Activated CD4-positive, alpha-beta T cell treated with anti-CD3 and anti-CD28 coated beads, Interleukin-2, amount 10 ng/mL, durations not matched to agents 7 days and 5 days (primary cell): ENCODE results near the gene FAM171A2. TPM values are rescaled to one million over a fixed set of nuclear protein-coding genes. Genes with fewer than 3 reads are reported as not detected.
A peak's percentile ranks its signal among the peaks of the same experiment; 100 is the strongest.
"Not testable (repeated sequence)": the region's sequence is repeated elsewhere in the genome, so short reads cannot be mapped to it uniquely, and the experiment has no call there.

Source experiments
- CTCF ChIA-PET: fragments of 350-600 bp; sonication (Branson Sonifier 250); formaldehyde crosslinking; loops from one replicate; lab custom pipeline; 2021; ENCODE audit warnings: antibody characterized with exemption; lab: Charles Lee
- POLR2A ChIA-PET: fragments of 350-600 bp; sonication (Branson Sonifier 250); formaldehyde crosslinking; loops from one replicate; lab custom pipeline; 2021; ENCODE audit warnings: antibody characterized with exemption; lab: Charles Lee
- DNase-seq: peaks from one replicate; pipeline ENCODE4 v3.0.0-alpha.2; 2020
- H3K27ac Mint-ChIP-seq: one replicate; pipeline ENCODE4 v1.8.0; 2021; ENCODE audit warnings: mild to moderate bottlenecking, moderate library complexity, mixed read lengths
- H3K27me3 Mint-ChIP-seq: one replicate; pipeline ENCODE4 v1.8.0; 2021; ENCODE audit warnings: mixed read lengths
- H3K36me3 Mint-ChIP-seq: one replicate; pipeline ENCODE4 v1.8.0; 2021; ENCODE audit warnings: low read depth, mixed read lengths
- H3K4me1 Mint-ChIP-seq: one replicate; pipeline ENCODE4 v1.8.0; 2021; ENCODE audit warnings: mixed read lengths
- H3K4me3 Mint-ChIP-seq: one replicate; pipeline ENCODE4 v1.8.0; 2021; ENCODE audit warnings: mild to moderate bottlenecking, moderate library complexity, mixed read lengths
- H3K9me3 Mint-ChIP-seq: one replicate; pipeline ENCODE4 v1.8.0; 2021; ENCODE audit warnings: mixed read lengths
- total RNA-seq, 2 experiments: library from RNA; stranded (reverse); gene quantifications; one replicate each; pipeline ENCODE4 v1.2.3, GENCODE V29; 2021

Gene FAM171A2
- total RNA-seq, 2 experiments from 2014 or later: 0.08 TPM; not detected in 1

DNA sequence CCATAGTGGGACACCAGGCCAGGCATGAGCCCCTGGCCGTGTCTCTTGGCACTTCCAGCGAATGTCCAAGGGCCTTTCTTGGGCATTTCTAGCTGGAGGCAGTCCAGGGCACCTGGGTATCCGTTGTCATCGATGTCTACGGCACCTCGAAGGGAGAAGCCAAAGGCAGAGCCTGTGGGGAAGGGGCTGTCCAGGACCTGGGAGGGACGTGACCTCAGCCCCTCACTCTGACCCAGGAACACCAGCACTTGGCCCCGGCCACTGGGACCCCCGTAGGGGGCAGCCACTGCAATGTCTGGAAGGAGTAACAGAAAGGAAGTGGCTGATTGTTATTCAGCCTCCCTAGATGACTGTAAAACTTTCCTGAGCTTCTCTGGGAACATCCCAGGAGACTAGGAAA lies 17.1 kb upstream of the FAM171A2 start:
- Mint-ChIP-seq H3K4me3 (no peak overlapping the region), H3K27me3 (peaks cover 29% of the 10 kb centered on the region), H3K4me1 (peaks cover 4% of the 10 kb centered on the region), H3K9me3 (no peaks in the 10 kb centered on the region), H3K36me3 (no peaks in the 10 kb centered on the region), H3K27ac (no peak overlapping the region)
- ChIA-PET POLR2A (interaction anchor here (0.9 kb wide), 1 partner anchor 13 kb away, joined by 3 read pairs; no protein-coding TSS in a partner anchor), CTCF (interaction anchor here (1.0 to 1.5 kb wide), 3 partner anchors 15 to 171 kb away, joined by 3 to 5 read pairs (median 3); no protein-coding TSS in a partner anchor)
- no peak for DNase-seq

DNA sequence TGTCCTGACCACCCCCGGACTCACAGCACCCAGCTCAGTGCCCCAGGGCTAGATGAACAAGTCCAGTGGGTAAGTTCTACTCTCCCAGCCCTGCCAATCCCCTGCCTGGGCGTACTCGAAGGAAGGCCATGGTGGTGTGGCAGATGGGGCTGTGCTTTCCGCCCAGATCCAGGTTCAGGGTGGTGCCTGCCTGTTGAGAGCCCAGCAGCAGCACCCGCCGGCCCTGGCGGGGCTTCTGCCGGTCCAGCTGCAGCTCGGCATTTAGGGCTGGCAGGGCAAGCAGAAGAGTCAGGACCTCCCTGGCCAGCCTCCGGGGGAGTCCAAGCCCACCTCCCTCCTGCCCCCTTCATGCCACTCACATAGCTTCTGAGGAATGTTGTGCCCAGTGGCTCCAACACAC lies 16.2 kb upstream of the FAM171A2 start:
- CTCF ChIA-PET: interaction anchor here (1.5 kb wide), 3 partner anchors 14 to 25 kb away, joined by 3 to 5 read pairs (median 4); no protein-coding TSS in a partner anchor
- peaks cover 1% of the 10 kb centered on the region for H3K4me1 Mint-ChIP-seq
- DNase-seq: no peak

DNA sequence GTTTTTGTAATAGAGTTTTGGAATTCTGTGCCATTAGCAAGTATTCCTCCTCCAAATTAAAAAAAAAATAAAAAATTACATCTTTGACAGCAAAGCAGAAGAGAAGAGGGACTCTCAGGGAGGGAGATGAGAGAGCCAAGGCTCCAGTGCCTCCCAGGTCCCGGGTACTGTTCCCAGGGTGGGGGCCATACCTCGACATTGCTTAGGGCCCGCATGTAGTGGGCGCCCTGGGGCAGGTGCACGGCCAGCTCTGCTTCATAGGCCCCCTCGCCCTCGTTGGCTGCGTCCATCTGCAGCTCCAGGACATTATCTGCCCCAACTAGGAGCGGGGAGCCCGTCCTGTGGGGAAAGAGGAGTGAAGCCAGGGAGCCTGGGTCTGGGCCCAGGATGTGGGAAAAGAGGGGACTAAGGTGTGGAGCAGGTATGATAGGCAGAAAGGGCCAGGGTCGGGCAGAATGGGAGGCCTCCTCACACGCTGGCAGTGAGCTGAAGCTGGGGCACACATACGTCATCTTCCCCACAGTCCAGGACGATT lies 14.6 kb upstream of the FAM171A2 start:
- POLR2A ChIA-PET: no interaction called here
- Mint-ChIP-seq H3K27ac (no peak overlapping the region), H3K9me3 (no peaks in the 10 kb centered on the region), H3K4me3 (no peak overlapping the region), H3K4me1 (no peaks in the 10 kb centered on the region), H3K36me3 (no peaks in the 10 kb centered on the region), H3K27me3 (peaks cover 17% of the 10 kb centered on the region)
- no peak for DNase-seq
- CTCF ChIA-PET: interaction anchor here (0.6 kb wide), 2 partner anchors 150 to 155 kb away, joined by 3 read pairs; no protein-coding TSS in a partner anchor

More for the DNA sequence above, 16.2 kb upstream of the FAM171A2 start:
- POLR2A ChIA-PET: interaction anchor here (0.9 kb wide), 1 partner anchor 14 kb away, joined by 3 read pairs; no protein-coding TSS in a partner anchor
- H3K36me3 Mint-ChIP-seq: no peaks in the 10 kb centered on the region
- H3K4me3 Mint-ChIP-seq: no peak overlapping the region
- peaks cover 27% of the 10 kb centered on the region for H3K27me3 Mint-ChIP-seq
- H3K27ac Mint-ChIP-seq: no peak overlapping the region
- H3K9me3 Mint-ChIP-seq: no peaks in the 10 kb centered on the region

DNA sequence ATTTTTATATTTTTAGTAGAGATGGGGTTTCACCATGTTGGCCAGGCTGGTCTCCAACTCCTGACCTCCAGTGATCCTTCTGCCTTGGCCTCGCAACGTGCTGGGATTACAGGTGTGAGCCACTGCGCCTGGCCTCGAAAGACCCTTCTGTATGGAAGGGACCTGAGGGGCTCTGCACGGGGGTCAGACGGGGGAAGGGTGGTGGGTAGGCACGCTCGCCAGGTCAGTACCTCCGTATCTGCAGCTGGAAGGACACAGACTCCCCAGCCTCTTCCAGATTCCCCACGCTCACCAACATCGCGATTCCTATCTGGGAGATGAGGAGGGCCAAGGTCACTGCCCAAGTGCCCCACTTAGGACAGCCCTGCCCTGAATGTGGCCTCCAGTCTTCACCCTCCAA lies 13.1 kb upstream of the FAM171A2 start:
- DNase-seq: no peak
- no peaks in the 10 kb centered on the region for H3K36me3 Mint-ChIP-seq
- H3K27me3 Mint-ChIP-seq: peaks cover 7% of the 10 kb centered on the region
- H3K4me3 Mint-ChIP-seq: no peak overlapping the region
- H3K4me1 Mint-ChIP-seq: no peaks in the 10 kb centered on the region
- peak overlapping the region; percentile 1 for H3K27ac Mint-ChIP-seq
- ChIA-PET POLR2A (no interaction called here), CTCF (interaction anchor here (0.9 to 1.9 kb wide), 5 partner anchors 8 to 167 kb away, joined by 3 to 5 read pairs (median 4); partner anchors contain the start of gene FAM171A2)
- H3K9me3 Mint-ChIP-seq: no peaks in the 10 kb centered on the region

DNA sequence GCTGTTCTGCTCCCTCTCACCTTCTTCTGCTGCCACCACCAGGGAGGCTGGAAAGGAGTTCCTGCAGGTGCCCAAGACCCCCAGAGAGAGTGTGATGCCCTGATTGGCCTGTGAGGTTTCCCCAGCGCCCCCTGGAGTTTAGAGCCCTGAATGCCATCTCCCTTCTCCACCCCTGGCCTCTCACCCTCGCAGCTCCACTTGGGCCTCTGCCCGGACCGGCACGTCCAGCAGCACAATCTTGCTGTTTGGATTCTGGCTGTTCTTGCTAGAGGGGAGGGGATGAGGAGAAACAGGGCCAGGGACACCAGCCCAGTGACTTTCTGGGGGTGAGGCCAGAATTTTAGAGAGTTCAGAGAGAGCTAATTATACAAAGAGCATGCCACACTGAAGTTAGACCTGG lies 12.5 kb upstream of the FAM171A2 start:
- Mint-ChIP-seq H3K27me3 (peaks cover 7% of the 10 kb centered on the region), H3K36me3 (no peaks in the 10 kb centered on the region), H3K4me3 (no peak overlapping the region), H3K9me3 (no peaks in the 10 kb centered on the region), H3K27ac (no peak overlapping the region), H3K4me1 (no peaks in the 10 kb centered on the region)
- peak; percentile 19 for DNase-seq
- POLR2A ChIA-PET: no interaction called here
- CTCF ChIA-PET: interaction anchor here (0.9 to 1.9 kb wide), 6 partner anchors 9 to 172 kb away, joined by 3 to 5 read pairs (median 4); partner anchors contain the start of gene FAM171A2

DNA sequence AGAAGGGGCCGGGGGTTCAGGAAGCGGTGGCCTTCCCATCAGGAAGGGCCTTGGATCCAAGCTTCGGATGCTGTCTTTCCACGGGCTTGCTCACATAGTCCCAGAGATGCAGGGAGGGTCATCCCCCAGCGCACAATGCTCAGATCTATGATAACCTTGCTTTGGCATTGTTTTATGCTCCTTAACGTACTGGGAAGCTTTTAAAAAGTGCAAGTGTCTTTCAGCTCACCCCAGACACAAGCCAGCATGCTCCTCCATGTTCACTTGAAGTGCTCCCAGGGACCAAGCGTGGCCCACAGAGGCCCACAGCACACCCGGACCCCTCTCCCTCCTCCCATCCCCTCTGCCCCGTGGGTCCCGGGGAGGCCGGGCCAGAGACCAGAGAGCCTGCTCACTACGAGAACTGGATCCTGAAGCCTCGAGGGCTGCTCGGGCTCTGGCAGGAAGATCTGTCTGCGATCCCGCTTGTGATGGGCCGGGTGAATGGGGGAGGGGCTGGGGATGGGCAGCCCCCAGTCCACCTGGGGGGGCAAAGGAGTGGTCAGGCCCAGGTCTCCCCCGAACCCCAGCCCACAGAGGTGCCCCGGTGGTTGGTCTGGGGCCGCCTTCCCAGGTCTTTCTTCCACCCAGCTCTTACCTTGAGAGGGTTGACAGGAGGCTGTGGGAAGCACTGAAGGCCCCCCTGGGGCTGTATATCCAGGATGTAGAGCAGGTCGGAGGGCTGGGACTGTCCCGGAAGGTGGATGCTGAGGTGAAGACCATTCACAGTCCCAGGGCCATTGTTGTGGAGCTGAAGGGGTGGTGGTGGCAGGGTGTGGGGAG lies 11.8 kb upstream of the FAM171A2 start:
- CTCF ChIA-PET: interaction anchor here (1.2 to 1.9 kb wide), 5 partner anchors 9 to 172 kb away, joined by 3 to 5 read pairs (median 4); partner anchors contain the start of gene FAM171A2
- Mint-ChIP-seq H3K27me3 (peaks cover 10% of the 10 kb centered on the region), H3K4me1 (no peaks in the 10 kb centered on the region), H3K4me3 (no peak overlapping the region), H3K36me3 (no peaks in the 10 kb centered on the region), H3K27ac (no peak overlapping the region), H3K9me3 (no peaks in the 10 kb centered on the region)
- POLR2A ChIA-PET: no interaction called here
- no peak for DNase-seq

DNA sequence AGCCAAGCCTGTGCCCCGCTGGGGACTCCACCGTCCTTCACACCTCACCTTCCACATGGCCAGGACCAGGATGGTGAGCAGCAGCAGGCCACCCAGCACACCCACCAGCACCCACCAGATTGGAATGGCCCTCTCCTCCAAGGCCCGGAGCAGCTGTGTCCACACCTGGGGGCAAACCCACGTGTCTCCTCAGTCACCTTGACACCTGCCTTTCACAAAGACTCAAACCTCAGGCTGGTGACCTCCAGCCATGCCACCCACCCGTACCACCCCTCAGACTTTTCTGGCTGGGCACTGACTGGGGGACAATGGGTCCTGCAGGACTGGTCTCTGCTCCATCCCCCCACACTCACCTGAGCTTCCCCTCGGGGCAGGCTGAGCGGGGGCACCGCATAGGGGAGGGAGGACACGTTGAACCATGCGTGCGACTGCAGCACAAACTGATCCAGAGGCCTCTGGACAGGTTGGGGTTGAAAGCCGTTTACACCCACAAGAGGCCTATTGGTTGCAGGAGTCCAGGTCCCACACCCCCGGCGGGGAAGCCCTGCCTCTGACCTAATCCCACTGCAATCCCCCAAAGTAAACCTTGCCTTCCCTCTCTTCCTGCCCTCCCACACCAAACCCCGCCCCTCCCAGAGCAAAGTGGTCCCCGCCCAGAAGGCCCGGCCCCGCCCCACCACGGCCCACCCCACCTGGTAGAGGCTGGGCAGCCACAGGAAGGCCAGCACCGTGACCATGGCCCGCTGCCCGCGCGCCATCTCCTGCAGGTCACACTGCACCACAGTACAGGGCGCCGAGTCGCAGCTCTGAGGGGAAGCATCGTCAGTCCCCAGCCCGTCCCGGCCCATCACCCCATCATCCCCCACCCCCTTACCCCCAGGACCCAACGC lies 10.9 kb upstream of the FAM171A2 start:
- ChIA-PET POLR2A (no interaction called here), CTCF (interaction anchor here (0.5 to 1.9 kb wide), 2 partner anchors 11 to 383 kb away, joined by 3 to 5 read pairs; partner anchors contain the start of gene FAM171A2)
- H3K4me1 Mint-ChIP-seq: peaks cover 4% of the 10 kb centered on the region
- no peak overlapping the region for H3K4me3 Mint-ChIP-seq
- H3K27me3 Mint-ChIP-seq: peaks cover 13% of the 10 kb centered on the region
- DNase-seq: no peak
- no peaks in the 10 kb centered on the region for H3K9me3 Mint-ChIP-seq
- H3K27ac Mint-ChIP-seq: no peak overlapping the region
- H3K36me3 Mint-ChIP-seq: no peaks in the 10 kb centered on the region

DNA sequence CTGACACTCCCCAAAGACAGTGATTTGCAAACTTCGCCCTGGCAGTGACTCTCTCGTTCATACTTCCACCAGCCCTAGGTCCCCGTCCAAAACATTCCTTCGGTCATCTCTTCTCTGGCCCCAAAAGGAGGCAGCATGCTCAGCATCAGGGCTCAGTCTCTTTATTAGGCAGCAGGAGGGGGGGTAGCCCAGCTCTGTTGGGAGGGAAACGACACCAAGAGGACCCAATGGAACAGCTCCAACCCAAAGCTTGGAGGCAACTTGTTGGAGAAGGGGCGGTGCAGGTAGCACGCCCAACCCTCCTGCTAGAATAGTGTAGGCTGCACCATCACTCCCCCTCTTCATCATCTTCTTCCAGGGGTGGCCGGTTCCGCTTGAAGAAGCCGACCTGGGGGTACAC lies 8.4 kb upstream of the FAM171A2 start:
- CTCF ChIA-PET: no interaction called here
- POLR2A ChIA-PET: no interaction called here
- DNase-seq: no peak
- no peaks in the 10 kb centered on the region for H3K9me3 Mint-ChIP-seq
- no peaks in the 10 kb centered on the region for H3K36me3 Mint-ChIP-seq
- peaks cover 7% of the 10 kb centered on the region for H3K4me1 Mint-ChIP-seq
- H3K27ac Mint-ChIP-seq: no peak overlapping the region
- H3K4me3 Mint-ChIP-seq: no peak overlapping the region
- peaks cover 16% of the 10 kb centered on the region for H3K27me3 Mint-ChIP-seq

DNA sequence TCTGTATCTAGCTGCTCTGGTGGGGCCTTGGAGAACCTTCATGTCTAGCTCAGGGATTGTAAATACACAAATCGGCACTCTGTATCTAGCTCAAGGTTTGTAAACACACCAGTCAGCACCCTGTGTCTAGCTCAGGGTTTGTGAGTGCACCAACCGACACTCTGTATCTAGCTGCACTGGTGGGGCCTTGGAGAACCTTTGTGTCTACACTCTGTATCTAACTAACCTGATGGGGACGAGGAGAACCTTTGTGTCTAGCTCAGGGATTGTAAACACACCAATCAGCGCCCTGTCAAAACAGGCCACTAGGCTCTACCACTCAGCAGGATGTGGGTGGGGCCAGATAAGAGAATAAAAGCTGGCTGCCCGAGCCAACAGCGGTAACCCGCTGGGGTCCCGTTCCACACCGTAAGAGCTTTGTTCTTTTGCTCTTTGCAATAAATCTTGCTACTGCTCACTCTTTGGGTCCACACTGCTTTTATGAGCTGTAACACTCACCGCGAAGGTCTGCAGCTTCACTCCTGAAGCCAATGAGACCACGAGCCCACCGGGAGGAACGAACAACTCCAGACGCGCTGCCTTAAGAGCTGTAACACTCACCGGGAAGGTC lies 5.9 kb upstream of the FAM171A2 start:
- peaks cover 39% of the 10 kb centered on the region for H3K27me3 Mint-ChIP-seq
- H3K4me3 Mint-ChIP-seq, H3K36me3 Mint-ChIP-seq, POLR2A ChIA-PET, H3K27ac Mint-ChIP-seq, DNase-seq, H3K9me3 Mint-ChIP-seq, H3K4me1 Mint-ChIP-seq: not testable (repeated sequence)
- CTCF ChIA-PET: interaction anchor here (0.6 to 2.9 kb wide), 2 partner anchors 77 to 160 kb away, joined by 3 to 8 read pairs; no protein-coding TSS in a partner anchor

DNA sequence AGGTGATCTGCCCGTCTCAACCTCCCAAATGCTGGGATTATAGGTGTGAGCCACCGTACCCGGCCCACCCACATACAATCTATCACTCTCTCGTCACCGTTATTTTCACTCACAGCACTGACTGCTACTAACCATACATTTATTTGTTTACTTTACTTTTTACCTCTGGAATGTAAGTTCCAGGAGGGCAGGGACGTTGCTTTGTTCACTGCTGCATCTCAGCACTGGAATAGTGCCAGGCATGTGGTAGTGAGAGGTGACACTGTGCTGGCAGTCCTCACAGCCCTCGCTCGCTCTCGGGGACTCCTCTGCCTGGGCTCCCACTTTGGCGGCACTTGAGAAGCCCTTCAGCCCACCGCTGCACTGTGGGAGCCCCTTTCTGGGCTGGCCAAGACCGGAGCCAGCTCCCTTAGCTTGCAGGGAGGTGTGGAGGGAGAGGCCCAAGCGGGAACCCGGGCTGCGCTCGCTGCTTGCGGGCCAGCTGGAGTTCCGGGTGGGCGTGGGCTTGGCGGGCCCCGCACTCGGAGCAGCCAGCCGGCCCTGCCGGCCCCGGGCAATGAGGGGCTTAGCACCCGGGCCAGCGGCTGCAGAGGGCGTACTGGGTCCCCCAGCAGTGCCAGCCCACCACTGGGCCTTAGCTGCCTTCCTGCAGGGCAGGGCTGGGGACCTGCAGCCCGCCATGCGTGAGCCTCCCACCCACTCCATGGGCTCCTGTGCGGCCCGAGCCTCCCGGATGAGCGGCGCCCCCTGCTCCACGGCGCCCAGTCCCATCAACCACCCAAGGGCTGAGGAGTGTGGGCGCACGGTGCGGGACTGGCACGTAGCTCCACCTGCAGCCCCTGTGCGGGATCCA lies 5.0 kb upstream of the FAM171A2 start:
- POLR2A ChIA-PET, DNase-seq, H3K4me1 Mint-ChIP-seq, H3K4me3 Mint-ChIP-seq, H3K9me3 Mint-ChIP-seq, H3K36me3 Mint-ChIP-seq, H3K27ac Mint-ChIP-seq: not testable (repeated sequence)
- H3K27me3 Mint-ChIP-seq: peaks cover 38% of the 10 kb centered on the region
- CTCF ChIA-PET: interaction anchor here (1.0 to 2.9 kb wide), 2 partner anchors 11 to 159 kb away, joined by 4 to 8 read pairs; no protein-coding TSS in a partner anchor
